NCI-H2171 treated with DMSO at 0.1 percent for 48 hours (cell line): ENCODE measurements around the gene OPN1MW2.
"Not testable (repeated sequence)": the region's sequence is repeated elsewhere in the genome, so short reads cannot be mapped to it uniquely, and the experiment has no call there.

Experiments used
- DNase-seq: peaks from one replicate; lab custom pipeline; 2025; lab: John Stamatoyannopoulos, UW

Gene OPN1MW2

DNA sequence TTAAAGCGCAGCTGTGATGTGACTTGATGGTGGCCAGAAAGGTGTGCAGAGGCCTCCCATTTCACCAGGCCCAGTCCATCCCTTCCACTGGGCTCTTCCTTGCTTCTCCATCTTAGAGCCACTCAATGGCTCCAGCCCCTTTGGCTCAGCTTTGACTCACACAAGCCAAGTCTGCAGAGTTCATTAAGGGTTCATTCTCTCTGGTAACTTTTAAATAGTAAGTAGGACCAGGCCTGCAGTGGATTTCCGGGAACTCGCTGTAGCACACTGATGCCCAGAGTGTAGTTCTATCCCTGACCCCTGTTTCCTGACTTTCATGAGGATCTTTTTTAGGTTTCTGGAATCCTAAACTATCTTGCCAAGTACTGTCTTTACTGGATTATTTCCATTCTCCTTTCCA, 49.7 kb downstream of the OPN1MW2 start:
- DNase-seq, result not testable (repeated sequence)
